Measurements from ENCODE around the gene GALNT17.

The GALNT17 gene

DNA sequence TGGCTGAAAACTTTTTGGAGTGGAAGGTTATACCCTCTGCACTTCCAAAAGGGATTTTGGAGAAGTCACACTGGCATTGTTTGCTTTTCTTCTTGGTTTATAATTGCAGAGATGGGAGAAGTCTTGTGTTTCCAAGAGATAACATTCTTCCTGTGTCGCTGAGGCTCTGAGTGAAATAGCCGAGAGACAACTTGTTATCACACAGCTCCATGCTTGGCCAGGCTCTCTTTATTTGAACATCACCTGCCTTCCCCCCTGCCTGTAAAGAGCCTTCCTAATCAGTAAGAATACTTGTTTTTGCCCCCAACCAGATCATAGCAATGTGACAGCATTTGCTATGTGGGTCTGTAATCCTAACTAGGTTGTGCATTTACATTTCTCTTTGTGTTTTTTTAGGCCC lies 270.7 kb downstream of the GALNT17 start:
- ChIA-PET CTCF (no interaction called here), POLR2A (no interaction called here)
- Histone ChIP-seq H3K4me1 (ENCODE audit: control insufficient read depth, insufficient read depth, low read length) (no peaks in the 10 kb centered on the region), H3K4me3 (ENCODE audit: low read depth, low read length) (no peak overlapping the region), H3K27ac (ENCODE audit: extremely low read depth, low read depth, low read length) (no peak overlapping the region), H3K36me3 (ENCODE audit: control insufficient read depth in 2 of 2, insufficient read depth in 1 of 2, low read length in 2 of 2) (no peaks in the 10 kb centered on the region), H3K9me3 (ENCODE audit: control insufficient read depth, insufficient read depth, low read depth, low read length) (no peaks in the 10 kb centered on the region)
- no peak for TF ChIP-seq ZNF518A (tag by site-specific recombination; conservative IDR thresholded peaks at IDR 0.05; ENCODE audit: low read depth)
- TF ChIP-seq, protein P1, sequence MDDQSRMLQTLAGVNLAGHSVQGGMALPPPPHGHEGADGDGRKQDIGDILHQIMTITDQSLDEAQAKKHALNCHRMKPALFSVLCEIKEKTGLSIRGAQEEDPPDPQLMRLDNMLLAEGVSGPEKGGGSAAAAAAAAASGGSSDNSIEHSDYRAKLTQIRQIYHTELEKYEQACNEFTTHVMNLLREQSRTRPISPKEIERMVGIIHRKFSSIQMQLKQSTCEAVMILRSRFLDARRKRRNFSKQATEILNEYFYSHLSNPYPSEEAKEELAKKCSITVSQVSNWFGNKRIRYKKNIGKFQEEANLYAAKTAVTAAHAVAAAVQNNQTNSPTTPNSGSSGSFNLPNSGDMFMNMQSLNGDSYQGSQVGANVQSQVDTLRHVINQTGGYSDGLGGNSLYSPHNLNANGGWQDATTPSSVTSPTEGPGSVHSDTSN (CRISPR knock-in tag; IDR thresholded peaks at IDR 0.05), result no peak
- TF ChIP-seq ZNF544 (tag by site-specific recombination; IDR thresholded peaks at IDR 0.05), result no peak
- no peak for TF ChIP-seq ZNF223 (tag by site-specific recombination; IDR thresholded peaks at IDR 0.05)

DNA sequence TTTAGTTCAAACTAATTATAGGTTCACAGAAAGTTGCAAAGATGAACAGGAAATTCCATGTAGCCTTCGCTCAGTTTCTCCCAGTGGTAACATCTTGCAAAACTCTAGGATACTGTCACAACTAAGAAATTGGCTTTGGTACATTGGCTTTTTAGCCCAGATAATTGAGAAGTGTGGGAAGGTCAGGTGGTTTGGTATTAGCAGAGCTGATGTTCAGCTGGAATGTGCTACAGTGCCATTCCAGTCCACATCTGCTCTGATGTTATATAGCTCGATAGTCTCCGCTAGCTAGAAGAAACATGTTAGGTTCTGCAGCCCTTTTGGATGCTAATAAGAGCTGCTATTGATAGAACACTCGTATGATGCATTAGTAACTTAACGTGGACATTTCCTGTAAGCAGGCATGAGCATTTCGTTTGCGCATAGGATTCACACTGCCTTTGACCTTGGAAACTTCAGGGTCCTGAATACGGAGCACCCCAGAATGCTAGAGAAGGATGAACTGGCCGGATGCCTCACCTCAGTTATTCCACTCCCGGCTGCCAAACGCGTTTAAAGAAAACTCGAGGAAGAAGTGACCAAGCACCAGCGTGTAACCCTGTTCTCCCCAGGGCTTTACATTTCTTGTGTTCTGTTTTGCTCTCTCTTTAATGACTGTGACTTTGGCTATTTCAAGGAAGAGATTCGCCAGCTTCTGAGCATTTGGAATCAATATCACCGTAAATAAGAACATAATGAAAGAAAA lies 271.4 kb downstream of the GALNT17 start:
- H3K36me3 ChIP-seq (ENCODE audit: control insufficient read depth in 2 of 2, insufficient read depth in 1 of 2, low read length in 2 of 2), result no peaks in the 10 kb centered on the region
- ChIA-PET POLR2A (no interaction called here), CTCF (no interaction called here)

GRCh38 chr7:71404726-71405345 lies 272.9 kb downstream of the GALNT17 start:
- Histone ChIP-seq H3K4me1 (ENCODE audit: control insufficient read depth, insufficient read depth, low read length) (no peaks in the 10 kb centered on the region), H3K27ac (ENCODE audit: extremely low read depth, low read depth, low read length) (no peak overlapping the region), H3K4me3 (ENCODE audit: low read depth, low read length) (no peak overlapping the region), H3K36me3 (ENCODE audit: control insufficient read depth in 2 of 2, insufficient read depth in 1 of 2, low read length in 2 of 2) (no peaks in the 10 kb centered on the region), H3K9me3 (ENCODE audit: control insufficient read depth, insufficient read depth, low read depth, low read length) (no peaks in the 10 kb centered on the region)
- CTCF ChIA-PET, result no interaction called here
- POLR2A ChIA-PET, result no interaction called here
- TF ChIP-seq, protein P2, sequence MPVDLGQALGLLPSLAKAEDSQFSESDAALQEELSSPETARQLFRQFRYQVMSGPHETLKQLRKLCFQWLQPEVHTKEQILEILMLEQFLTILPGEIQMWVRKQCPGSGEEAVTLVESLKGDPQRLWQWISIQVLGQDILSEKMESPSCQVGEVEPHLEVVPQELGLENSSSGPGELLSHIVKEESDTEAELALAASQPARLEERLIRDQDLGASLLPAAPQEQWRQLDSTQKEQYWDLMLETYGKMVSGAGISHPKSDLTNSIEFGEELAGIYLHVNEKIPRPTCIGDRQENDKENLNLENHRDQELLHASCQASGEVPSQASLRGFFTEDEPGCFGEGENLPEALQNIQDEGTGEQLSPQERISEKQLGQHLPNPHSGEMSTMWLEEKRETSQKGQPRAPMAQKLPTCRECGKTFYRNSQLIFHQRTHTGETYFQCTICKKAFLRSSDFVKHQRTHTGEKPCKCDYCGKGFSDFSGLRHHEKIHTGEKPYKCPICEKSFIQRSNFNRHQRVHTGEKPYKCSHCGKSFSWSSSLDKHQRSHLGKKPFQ (tag by site-specific recombination; IDR thresholded peaks at IDR 0.05), result no peak
- TF ChIP-seq, protein P3, sequence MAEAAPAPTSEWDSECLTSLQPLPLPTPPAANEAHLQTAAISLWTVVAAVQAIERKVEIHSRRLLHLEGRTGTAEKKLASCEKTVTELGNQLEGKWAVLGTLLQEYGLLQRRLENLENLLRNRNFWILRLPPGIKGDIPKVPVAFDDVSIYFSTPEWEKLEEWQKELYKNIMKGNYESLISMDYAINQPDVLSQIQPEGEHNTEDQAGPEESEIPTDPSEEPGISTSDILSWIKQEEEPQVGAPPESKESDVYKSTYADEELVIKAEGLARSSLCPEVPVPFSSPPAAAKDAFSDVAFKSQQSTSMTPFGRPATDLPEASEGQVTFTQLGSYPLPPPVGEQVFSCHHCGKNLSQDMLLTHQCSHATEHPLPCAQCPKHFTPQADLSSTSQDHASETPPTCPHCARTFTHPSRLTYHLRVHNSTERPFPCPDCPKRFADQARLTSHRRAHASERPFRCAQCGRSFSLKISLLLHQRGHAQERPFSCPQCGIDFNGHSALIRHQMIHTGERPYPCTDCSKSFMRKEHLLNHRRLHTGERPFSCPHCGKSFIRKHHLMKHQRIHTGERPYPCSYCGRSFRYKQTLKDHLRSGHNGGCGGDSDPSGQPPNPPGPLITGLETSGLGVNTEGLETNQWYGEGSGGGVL (tag by site-specific recombination; IDR thresholded peaks at IDR 0.05), result no peak
- TF ChIP-seq ZXDB (tag by site-specific recombination; IDR thresholded peaks at IDR 0.05) (no peak), ZNF155 (tag by site-specific recombination; IDR thresholded peaks at IDR 0.05) (no peak), BCL11A (tag by site-specific recombination; IDR thresholded peaks at IDR 0.05; ENCODE audit: low read depth) (no peak), ZNF37A (tag by site-specific recombination; IDR thresholded peaks at IDR 0.05) (no peak)
- TF ChIP-seq, protein P4, sequence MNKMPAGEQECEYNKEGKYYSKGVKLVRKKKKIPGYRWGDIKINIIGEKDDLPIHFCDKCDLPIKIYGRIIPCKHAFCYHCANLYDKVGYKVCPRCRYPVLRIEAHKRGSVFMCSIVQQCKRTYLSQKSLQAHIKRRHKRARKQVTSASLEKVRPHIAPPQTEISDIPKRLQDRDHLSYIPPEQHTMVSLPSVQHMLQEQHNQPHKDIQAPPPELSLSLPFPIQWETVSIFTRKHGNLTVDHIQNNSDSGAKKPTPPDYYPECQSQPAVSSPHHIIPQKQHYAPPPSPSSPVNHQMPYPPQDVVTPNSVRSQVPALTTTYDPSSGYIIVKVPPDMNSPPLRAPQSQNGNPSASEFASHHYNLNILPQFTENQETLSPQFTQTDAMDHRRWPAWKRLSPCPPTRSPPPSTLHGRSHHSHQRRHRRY (tag by site-specific recombination; IDR thresholded peaks at IDR 0.05), result no peak

More for the DNA sequence above, 271.4 kb downstream of the GALNT17 start:
- Histone ChIP-seq H3K9me3 (ENCODE audit: control insufficient read depth, insufficient read depth, low read depth, low read length) (no peaks in the 10 kb centered on the region), H3K4me1 (ENCODE audit: control insufficient read depth, insufficient read depth, low read length) (no peaks in the 10 kb centered on the region), H3K4me3 (ENCODE audit: low read depth, low read length) (no peak overlapping the region), H3K27ac (ENCODE audit: extremely low read depth, low read depth, low read length) (no peak overlapping the region)
- TF ChIP-seq ZNF514 (tag by site-specific recombination; IDR thresholded peaks at IDR 0.05) (no peak), KLF16 (tag by site-specific recombination; IDR thresholded peaks at IDR 0.05) (no peak), ZNF623 (tag by site-specific recombination; IDR thresholded peaks at IDR 0.05) (no peak), KLF9 (tag by site-specific recombination; IDR thresholded peaks at IDR 0.05; ENCODE audit: low read depth) (no peak), SP7 (tag by site-specific recombination; IDR thresholded peaks at IDR 0.05) (no peak), ZNF155 (tag by site-specific recombination; IDR thresholded peaks at IDR 0.05) (no peak), ZXDB (tag by site-specific recombination; IDR thresholded peaks at IDR 0.05) (no peak)
- TF ChIP-seq, protein P5, sequence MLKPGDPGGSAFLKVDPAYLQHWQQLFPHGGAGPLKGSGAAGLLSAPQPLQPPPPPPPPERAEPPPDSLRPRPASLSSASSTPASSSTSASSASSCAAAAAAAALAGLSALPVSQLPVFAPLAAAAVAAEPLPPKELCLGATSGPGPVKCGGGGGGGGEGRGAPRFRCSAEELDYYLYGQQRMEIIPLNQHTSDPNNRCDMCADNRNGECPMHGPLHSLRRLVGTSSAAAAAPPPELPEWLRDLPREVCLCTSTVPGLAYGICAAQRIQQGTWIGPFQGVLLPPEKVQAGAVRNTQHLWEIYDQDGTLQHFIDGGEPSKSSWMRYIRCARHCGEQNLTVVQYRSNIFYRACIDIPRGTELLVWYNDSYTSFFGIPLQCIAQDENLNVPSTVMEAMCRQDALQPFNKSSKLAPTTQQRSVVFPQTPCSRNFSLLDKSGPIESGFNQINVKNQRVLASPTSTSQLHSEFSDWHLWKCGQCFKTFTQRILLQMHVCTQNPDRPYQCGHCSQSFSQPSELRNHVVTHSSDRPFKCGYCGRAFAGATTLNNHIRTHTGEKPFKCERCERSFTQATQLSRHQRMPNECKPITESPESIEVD (tag by site-specific recombination; IDR thresholded peaks at IDR 0.05), result no peak

Data from HEK293 (cell line).